ENCODE measurements around the gene CD99.

DNA sequence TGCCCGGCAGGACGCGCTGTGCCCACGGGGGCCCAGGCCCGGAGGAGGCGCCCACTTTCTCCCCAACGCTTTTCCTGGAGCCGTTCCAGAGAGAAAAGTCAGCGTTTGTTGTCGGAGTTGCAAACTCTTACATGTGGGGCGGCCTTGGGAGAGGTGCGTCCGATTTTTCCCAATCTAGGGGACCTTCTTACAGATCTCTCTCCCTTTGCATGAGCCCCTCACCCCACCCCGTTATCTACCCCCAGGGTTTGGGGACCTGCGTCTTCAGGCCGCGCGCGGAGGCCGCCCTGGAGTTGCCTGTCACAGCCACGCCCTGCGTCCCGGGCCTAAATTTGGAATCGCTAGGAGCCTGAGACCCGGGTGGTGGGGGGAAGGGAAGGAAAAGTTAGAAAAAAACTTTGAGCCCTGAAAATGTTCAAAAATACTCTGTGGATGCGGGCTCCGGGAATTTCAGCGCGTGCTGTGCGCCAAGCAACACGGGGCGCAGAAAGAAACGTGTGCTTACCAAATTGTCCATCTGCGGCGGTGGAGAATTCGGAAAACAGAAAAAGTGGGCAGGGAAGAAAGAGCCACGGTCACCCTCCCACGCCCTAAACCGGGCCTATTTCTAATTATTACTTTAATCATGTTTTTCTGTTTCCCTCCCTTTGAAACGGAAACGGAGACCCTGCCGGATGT lies 587 bp downstream of the CD99 start:
- no peak for TF ChIP-seq AGO1 (IDR thresholded peaks at IDR 0.05; ENCODE audit: low read depth, low read length, poor library complexity, severe bottlenecking)
- no peak for TF ChIP-seq RAD21 (CRISPR knock-in tag; IDR thresholded peaks at IDR 0.05)
- no peak for TF ChIP-seq CHD4 (IDR thresholded peaks at IDR 0.05; ENCODE audit: borderline replicate concordance, low read length)
- TF ChIP-seq, protein P1, sequence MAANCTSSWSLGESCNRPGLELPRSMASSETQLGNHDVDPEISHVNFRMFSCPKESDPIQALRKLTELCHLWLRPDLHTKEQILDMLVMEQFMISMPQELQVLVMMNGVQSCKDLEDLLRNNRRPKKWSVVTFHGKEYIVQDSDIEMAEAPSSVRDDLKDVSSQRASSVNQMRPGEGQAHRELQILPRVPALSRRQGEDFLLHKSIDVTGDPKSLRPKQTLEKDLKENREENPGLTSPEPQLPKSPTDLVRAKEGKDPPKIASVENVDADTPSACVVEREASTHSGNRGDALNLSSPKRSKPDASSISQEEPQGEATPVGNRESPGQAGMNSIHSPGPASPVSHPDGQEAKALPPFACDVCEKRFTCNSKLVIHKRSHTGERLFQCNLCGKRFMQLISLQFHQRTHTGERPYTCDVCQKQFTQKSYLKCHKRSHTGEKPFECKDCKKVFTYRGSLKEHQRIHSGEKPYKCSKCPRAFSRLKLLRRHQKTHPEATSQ (CRISPR knock-in tag; IDR thresholded peaks at IDR 0.05; ENCODE audit: borderline replicate concordance): no peak
- no peak for TF ChIP-seq RELA (CRISPR knock-in tag; IDR thresholded peaks at IDR 0.05)
- no peak for TF ChIP-seq SP2 (CRISPR knock-in tag; IDR thresholded peaks at IDR 0.05)

Data from HepG2 (cell line).